ENCODE data around the gene PKDCC.

The PKDCC gene

DNA sequence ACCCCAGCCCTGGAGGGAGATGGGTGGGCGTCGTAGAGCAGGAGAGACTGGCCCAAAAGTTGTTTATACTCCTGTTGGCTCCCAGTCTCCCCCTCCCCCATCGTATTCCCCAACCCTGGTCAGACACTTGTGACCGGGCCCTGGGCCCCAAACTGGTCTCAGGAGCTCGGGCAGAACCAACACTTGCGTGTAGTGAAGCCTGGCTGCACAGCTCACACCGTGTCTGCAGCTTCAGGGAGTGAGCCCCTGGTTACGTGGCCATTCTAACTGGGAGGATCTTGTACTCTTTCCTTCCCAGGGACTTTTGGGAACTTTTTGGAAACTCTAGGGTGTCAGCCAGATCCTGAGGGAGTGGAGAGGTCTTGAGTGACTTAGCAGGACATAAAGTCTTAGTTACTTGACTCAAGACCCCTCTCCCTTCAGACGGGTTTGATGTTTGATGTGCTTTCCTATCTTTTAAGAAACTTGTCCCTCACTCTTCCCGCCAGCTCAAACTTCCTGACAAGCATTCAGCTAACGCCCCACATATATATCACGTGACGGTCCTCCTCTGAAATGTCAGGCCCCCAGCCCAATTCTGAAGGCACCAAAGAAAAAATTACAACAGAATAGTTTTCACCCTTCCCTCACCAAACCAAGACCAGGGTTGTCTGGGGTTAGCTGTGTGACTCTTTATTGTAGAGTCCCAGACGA lies 2.3 kb downstream of the PKDCC start:
- no peak for DNase-seq (ENCODE audit: low read depth in 2 of 2)

DNA sequence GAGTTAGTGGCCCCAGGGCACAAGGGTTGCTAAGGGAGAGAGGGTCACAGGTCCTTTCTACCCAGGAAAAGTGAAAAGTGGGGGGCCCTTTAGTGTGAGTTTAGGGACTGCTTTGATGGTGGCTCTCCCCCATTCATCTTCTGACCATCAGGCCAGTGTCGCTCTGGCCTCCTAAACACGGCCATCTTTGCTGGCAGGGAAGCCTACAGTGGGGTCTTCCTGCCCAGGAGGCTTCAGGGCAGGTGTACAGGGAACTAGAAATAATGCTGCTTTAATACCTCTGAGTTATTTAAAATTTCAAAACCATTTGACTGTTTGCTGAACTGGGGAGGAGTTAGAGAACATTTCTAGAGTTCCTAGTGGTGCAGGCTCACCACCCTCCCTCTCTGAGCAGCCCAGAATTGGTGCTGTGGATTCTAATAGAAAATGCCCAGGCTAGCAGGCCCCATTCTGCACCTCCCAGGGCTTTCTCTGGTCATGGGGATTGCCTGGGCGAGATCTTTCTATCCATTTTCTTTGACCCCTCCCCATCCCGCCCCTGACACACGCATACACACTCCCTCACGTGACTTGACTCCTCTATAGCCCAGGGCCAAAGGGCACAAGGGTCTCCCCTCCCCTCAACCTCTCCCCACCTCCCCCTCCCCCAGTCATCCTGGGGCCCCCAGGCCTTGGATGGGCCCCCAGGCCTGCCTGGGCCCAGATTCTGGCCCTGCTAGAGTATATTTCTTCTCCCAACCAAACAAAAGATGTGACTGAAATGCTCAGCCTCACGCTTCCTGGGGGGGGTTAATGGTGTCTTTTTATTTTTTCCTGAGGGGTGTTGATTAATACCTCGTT lies 3.1 kb downstream of the PKDCC start:
- DNase-seq (ENCODE audit: low read depth in 2 of 2) = no peak

DNA sequence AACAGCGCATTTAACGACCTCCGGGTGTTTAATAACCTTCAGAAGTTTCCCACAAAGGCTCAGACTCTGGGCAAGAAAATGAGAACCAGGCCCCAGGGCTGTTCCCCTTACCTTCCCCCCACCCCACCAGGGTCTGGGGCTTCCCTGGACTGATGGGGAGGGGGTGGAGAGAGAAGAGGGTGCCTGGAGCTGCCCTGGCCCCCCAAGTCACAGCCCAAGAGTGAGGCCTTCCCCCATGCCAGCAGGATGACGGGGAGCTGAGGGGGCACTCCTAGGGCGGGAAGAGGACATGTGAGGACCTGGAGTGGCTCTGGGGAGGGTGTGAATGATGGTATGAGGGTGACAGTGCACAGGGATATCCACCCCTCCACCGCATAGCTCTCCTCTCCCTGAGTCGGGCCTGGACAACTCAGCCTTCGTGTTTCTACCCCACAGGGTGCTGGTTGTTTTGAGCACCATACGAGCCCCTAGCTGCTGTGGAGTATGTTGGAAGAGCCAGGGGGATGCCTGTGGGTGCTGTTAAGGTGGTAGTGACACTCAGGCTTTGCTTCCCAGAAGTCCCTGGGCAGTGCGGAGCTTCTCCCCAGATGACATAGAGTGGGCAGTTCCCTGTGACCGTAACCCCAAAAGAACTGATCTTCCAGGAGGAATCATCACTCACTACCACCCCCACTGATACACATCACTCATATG lies 3.9 kb downstream of the PKDCC start:
- DNase-seq (ENCODE audit: low read depth in 2 of 2) = no peak

DNA sequence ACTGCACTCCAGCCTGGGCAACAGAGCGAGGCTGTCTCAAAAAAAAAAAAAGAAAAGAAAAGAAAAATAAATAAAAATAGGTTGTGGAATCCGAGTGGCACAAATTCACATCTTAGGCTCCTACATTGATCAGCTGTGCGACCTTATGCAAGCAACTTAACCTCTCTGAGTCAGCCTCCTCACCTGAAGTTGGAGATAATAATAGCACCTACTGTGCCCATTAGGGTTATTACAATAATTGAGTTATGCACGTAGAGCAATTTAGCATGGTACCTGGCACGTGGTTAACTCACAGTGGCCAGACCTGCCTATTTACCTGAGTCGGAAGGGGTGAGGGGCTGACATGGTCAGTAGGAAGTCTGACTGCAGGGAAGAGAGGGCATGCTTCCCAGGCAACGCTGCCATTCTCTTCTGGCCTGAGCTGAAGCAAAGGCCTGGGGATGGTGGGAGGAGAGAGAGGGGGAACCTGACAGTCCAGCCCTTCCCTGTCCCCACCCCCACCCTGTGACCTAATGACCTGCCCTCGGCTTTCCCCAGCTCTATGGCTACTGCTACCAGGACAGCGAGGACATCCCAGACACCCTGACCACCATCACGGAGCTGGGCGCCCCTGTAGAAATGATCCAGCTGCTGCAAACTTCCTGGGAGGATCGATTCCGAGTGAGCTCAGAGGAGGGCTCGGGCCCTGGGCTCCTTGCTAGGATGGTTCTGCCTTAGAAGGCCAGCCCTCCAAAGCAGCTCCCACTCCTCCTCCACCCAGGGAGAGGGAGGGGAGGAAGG lies 5.1 kb downstream of the PKDCC start:
- DNase-seq (ENCODE audit: low read depth in 2 of 2) = no peak

DNA sequence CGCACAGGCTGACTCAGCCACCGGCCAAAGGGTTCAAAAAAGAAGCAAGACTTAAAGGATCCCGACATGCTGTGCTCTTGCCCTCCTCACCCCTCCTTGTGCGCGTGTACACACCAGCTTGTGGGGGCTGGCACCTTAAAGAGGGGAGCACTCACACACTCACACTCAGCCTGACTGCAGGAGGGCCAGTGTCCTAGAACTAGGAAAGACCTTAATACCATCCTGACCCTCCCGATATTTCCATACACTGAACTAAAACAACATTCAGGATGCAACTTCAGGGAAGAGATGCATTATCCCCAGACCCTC lies 5.6 kb downstream of the PKDCC start:
- DNase-seq (ENCODE audit: low read depth in 2 of 2) = no peak

DNA sequence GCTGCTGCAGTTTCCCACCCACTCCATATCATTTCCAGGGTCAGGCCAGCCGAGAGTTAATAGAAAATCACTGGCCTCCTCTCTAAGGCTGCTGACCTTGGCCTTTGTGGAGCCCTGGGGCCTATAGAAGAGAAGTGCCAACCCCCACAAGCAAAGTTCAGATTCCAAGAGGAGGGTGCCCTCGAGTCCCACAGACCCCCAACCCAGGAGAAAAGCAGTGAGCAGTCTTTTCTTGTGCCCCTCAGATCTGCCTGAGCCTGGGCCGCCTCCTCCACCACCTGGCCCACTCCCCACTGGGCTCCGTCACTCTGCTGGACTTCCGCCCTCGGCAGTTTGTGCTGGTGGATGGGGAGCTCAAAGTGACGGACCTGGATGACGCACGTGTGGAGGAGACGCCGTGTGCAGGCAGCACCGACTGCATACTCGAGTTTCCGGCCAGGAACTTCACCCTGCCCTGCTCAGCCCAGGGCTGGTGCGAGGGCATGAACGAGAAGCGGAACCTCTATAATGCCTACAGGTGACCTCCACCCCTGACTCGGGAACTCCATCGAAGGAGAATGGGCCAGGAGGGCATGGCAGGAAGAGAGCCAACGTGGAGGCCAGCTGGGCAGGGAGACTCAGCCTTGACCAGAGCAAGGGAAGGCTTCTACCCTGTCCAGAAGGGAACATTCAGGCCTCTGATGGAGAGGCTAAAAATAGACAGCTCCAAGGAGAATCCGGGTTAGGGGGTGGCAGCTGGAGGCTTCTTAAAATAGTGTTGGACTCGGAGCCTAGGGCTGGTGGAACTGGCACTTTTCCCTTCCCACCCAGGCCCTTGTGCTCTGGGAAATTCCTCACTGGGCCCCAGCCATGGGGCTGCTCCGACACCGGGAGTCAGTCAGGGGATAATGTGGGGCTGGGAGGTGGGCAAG lies 6.2 kb downstream of the PKDCC start:
- DNase-seq (ENCODE audit: low read depth in 2 of 2) = no peak

DNA sequence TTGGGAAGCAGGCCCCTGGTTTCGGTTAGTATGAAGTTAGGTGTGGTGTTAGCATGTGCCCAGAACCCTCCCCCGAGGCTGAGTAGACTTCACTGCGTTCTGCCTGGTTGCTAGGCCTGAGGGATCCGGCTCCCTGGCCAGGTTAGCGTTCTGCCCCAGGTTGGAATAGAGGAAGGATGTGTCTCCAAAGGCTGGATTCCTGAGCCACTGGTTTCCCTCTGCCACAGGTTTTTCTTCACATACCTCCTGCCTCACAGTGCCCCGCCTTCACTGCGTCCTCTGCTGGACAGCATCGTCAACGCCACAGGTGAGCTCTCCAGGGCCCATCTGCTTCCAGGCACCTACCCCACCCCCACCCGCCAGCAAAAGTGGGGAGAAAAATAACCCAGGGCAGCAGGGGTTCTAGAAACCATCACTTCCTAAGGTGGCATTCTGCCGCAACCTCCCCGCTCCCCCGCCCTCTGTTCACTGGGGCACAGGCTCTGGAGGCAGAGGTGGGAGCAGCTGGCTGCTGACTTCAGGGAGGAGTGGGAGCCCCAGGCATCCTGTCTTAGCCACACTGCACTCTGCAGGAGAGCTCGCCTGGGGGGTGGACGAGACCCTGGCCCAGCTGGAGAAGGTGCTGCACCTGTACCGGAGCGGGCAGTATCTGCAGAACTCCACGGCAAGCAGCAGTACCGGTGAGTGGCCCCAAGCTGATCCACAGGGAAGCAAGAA lies 7.1 kb downstream of the PKDCC start:
- no peak for DNase-seq (ENCODE audit: low read depth in 2 of 2)

DNA sequence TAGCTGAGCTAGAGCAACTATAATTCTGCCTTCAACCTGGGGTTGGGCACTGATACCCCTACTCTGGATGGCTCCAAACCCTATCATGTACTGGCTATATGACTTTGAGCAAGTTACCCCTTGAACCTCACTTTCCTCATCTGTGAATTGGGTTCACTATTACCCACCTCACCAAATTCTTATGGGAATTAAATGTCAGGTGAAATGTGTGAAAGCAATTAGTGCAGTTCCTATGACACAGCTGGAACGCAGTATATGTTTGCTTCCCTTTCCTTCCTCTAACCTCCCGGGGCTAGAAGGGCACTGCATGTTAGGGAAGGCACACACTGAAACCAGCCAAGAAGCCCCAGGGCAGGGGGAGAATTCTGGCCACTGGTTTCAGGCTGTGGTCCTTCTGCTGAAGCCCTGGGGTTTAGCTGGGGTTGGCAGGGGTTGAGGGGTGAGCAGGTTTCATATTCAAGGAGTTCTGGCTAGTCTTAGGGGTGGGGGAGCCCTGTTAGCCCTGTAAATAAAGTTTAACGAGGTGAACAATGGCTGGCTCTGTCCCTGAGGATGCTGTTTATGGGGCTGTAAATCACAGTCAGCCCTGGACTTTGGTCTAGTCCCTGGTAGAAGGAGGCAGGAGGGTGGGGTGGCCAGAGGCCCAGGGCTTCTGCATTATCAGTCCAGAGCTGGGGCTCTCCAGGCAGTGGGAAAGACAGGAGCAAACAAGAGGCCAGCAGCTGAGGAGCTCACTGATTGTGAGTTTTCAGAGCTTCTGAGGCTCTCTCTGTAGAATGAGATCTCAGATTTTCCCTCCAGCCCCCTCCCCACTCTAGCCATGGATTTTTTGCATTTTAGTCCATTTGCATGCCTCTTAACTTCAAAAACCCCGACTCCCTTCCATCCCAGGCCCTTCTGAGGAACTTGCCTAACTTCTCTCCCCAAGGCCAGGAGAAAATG lies 8.0 kb downstream of the PKDCC start:
- DNase-seq (ENCODE audit: low read depth in 2 of 2) = no peak

DNA sequence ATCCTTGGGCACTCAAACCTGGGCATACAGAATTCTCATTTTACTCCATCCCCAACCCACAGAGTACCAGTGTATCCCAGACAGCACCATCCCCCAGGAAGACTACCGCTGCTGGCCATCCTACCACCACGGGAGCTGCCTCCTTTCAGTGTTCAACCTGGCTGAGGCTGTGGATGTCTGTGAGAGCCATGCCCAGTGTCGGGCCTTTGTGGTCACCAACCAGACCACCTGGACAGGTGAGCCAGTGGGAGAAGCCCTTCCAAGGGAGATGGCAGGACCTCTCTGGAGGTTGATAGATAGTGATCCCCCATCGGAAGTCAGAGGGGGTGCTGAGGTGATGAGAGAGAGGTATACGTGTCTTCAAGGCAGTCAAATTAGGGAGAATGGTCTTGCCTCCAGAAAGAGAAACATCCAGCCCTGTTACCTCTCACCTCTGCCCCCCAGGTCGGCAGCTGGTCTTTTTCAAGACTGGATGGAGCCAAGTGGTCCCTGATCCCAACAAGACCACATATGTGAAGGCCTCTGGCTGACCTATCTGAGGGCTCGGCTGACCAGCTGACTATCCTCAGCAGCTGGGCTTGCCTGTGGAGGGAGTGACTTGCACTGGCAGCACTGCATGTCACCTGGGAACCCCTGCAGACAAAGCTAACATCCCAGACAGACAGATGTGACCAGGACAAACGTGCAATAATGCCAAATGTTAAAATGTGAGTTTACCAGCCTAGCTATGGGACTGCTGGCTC lies 9.5 kb downstream of the PKDCC start:
- DNase-seq (ENCODE audit: low read depth in 2 of 2) = no peak

DNA sequence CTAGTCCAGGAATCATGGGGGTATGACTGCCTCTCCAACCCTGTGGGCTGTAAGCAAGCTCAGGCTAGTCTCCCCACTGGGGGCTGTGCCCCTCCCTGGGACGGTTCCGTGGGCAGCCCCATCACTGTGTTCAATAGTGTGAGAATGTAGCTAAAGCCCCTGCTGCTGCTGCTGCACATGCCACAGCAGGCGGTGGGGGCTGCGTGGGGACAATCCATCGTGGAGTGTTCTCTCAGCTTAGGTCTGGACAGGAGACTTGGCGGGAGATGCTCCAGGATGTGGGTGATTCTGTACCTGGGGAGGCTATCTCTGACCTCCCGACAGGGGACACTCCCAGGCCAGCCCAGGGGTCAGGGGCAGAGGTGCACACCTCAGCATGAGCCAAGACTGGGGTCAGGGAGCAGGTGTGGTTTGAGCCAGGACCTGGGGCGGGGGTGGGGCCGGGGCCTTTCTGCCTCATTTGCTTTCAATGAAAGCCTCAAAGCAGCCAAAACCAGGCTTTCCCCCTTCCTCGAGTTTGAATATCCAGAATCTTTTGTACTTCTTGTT lies 10.2 kb downstream of the PKDCC start:
- DNase-seq (ENCODE audit: low read depth in 2 of 2) = no peak

DNA sequence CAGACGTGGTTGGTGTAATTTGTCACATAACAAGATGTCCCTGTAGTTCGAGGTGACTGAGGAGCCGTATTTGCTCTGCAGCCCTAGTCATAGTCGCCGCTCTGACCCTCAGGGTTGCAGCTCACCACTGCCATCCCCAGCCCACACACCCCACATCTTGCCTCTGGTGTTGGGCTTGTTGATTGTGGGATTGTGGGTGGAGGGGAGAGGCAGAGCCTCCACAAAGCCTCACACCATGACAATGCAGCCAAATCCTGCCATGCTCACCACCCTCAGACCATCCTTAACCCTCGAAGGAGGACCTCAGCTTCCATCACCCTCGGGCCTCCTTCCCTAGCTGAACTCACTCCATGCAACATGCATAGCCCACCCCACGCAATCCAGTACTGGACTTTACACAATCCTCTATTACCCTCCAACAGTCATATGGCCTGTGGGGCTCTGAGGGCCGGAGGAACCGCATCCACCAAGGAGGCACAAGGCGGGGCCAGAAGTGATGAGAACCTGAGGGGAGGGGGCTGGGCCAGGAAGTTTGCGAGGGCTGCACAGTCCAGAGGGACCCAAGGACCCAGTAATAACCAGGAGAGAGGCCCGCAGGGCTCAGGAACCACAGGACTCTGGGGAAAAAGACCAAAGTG lies 11.6 kb downstream of the PKDCC start:
- DNase-seq (ENCODE audit: low read depth in 2 of 2) = no peak

DNA sequence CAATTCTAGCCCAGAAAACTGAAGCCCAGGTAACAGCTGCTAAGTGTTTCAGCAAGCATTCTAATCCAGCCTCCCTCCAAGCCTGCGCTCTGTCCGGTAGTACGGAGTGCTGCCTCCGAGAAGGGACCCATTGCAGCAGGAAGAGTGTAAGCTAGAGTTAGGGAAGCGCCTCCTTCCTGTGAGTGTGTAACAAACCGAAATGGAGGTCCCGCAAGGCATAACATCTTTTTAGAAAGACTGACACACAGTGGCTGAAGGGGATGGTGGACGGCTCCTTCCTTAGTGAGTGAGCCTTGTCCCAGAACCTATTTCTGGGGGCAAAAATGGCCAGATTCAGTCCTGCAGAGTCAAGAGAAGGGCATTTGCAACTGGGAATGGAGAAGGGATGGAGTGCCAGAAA lies 12.2 kb downstream of the PKDCC start:
- DNase-seq (ENCODE audit: low read depth in 2 of 2) = no peak

DNA sequence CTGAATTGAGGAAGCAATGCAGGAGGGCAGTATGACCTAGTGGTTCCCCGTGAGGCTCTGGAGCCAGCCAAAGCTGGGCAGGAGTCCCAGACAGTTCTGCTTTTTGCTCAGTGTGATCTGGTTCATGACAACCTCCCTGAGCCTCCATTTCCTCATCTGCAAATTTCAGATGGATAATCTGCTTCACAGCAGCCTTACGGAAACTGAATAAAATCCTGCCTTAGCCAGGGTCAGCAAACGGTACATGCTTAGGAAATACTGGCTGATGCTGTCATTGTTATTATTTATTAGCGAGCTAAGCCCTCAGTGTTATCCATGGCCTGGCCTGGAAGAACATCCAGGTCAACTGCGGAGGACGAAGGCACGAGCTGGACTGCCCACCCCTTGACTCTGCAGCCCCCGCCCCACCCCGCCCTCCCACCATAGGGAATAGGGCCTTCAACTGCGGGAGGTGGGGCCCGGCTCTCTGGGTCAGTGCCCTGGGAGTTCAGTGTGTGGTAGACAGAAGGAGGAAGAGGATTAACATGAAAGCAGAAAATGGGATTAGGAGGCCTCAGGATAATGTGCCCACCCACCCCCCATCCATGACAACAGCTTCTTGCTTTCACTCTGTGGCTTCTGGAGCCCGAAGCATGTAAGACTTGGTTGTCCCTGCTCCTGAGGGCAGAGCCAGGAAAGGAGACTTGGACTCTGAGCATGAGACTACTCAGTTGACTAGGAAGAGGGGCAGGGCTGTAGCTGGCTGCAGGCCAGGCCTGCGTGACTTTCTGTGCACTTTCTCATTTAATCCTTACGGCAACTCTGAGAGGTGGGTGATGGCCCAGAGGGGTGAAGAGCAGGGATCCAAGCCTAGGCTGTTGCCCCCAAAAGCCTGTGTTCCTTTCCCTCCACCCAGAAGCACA lies 13.1 kb downstream of the PKDCC start:
- no peak for DNase-seq (ENCODE audit: low read depth in 2 of 2)

DNA sequence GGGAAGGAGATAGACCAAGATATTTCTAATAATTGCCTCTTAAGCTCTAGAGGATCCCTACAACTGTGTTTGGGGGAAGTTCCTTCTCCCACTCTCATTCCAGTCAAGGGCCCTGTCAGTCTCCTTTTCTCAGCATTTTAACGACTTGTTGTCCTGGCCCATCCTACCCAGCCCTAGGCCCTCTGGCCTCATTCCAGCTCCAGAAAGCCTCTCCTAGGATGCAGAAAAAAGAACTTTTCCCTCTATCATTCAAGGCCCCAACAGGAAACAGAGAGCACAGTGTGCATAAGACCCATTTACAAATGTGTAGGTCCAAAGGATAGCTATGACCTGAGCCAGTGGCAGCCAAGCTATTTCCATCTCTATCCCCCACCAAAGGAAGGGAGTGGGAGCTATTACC lies 14.0 kb downstream of the PKDCC start:
- no peak for DNase-seq (ENCODE audit: low read depth in 2 of 2)

DNA sequence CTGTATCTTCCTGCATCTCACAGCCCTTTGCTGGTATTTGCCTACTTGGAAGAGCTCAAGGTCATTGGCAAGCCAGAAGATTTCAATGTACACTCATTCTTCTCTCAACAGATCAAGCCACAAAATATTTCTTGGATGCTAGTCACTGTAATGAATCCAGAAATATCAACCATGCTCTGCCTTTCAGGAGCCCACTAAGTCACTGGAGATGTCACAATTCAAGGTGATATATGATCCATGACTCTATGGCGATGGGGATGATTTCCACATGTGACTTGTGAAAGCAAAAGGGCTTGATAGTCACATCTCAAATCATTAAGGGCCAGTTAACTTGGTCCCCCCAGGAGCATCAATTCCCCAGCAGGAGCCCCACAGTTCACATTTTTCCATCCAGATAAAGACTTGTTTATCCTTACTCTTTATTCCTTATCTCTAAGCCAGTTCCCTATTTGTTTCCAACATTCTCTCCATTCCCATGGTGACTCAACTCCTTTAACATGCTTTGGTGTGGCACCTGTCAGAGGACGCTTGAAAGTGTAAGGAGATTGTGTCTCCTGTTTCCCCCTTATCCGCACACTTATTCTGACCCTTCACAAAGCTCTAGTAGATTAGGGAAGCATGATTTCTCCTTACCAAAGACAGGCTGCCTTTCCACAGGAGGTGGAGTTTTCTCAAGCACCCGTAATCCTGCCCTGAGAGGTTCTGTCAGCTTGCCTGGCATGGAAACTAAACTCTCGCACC lies 15.8 kb downstream of the PKDCC start:
- DNase-seq (ENCODE audit: low read depth in 2 of 2) = no peak

DNA sequence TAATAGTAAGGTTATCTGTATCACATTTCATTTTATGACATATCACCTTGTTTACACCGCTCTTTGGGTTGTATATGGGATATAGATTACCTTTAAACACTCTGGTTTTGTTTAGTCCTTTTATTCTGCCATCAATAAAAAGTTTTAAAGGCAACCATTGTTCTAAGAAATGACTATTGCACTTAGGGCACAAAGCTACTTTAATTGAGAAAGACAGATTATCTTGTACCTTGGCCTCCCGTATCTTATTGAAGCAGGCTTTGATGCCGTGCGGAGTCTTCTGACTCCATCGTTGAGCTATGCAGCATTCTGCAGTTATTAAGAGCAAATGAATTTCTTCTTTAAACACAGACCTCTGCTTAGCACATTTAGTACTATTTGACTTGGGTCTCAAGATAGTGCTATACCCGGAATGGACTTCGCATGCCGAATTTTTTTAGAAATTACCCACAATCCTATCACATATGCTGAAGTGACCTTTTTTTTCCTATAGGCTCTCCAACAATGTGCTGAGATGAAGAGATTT lies 16.7 kb downstream of the PKDCC start:
- DNase-seq (ENCODE audit: low read depth in 2 of 2) = no peak

Data from stimulated activated CD4-positive, alpha-beta T cell treated with anti-CD3 and anti-CD28 coated beads, Interleukin-1b, Interleukin-23, amount 100 ng/mL, for 1 hour (primary cell).